Cardiac fibroblast (primary cell): Measurements from ENCODE around the gene RBM18.
A peak's percentile ranks its signal among the peaks of the same experiment; 100 is the strongest.

Experiments used
- DNase-seq, 2 donors: peaks; one replicate each; pipeline versions ENCODE4 v3.0.0 to v3.0.0-alpha.2; 2010; ENCODE audit warnings: low read depth in 2 of 2
- H3K4me3 ChIP-seq, 2 donors: replicated peaks in 1 of 2; 1 replicate in 1 of 2; 2 replicates in 1 of 2; pipeline ENCODE4 v1.5.1; 2011; ENCODE audit warnings: low read depth in 2 of 2, low read length in 2 of 2, mild to moderate bottlenecking in 2 of 2, moderate library complexity in 1 of 2
- CTCF ChIP-seq: IDR thresholded peaks from one replicate; pipeline ENCODE4 v1.5.1; 2011; ENCODE audit warnings: low read depth, mild to moderate bottlenecking, low read length, inconsistent platforms

RBM18 gene

GRCh38 chr9:122276096-122276495 lies 11.5 kb upstream of the RBM18 start:
- peak in 1 of 2 donors; percentile 14 for DNase-seq
- no peak overlapping the region for H3K4me3 ChIP-seq
- no peak for TF ChIP-seq CTCF

- no peak for DNase-seq
Measured at GRCh38 chr9:122274055-122274454, 9.4 kb upstream of the RBM18 start.

GRCh38 chr9:122268041-122268814 lies 3.6 kb upstream of the RBM18 start:
- no peak overlapping the region for H3K4me3 ChIP-seq
- no peak for TF ChIP-seq CTCF
- no peak for DNase-seq

More at GRCh38 chr9:122274055-122274454, 9.4 kb upstream of the RBM18 start:
- TF ChIP-seq CTCF, result no peak
- H3K4me3 ChIP-seq, result no peak overlapping the region

- TF ChIP-seq CTCF, result no peak
- H3K4me3 ChIP-seq, result peak overlapping the region; percentile 86 to 96
Measured at GRCh38 chr9:122265149-122265915, 692 bp upstream of the RBM18 start.

GRCh38 chr9:122263699-122264349 lies 816 bp downstream of the RBM18 start:
- peak overlapping the region; percentile 86 to 96 for H3K4me3 ChIP-seq
- TF ChIP-seq CTCF, result no peak
- peak; percentile 20 to 42 for DNase-seq

More at GRCh38 chr9:122265149-122265915, 692 bp upstream of the RBM18 start:
- DNase-seq, result peak; percentile 20 to 36

- DNase-seq, result no peak
- TF ChIP-seq CTCF, result no peak
- H3K4me3 ChIP-seq, result no peak overlapping the region
Measured at GRCh38 chr9:122262073-122262472, 2.6 kb downstream of the RBM18 start.
